CD14-positive monocyte (primary cell): ENCODE measurements around the gene OLFM1. TPM values are rescaled to one million over a fixed set of nuclear protein-coding genes. Genes with fewer than 3 reads are reported as not detected.

Experiments used
- DNase-seq, 3 donors: peaks; one replicate each; pipeline ENCODE4 v3.0.0-alpha.2; 2011 to 2022
- H2AFZ ChIP-seq: 2 replicates; pipeline ENCODE4 v1.6.0; 2012; ENCODE audit warnings: mild to moderate bottlenecking, low read depth, low read length, inconsistent platforms; ENCODE audit not compliant: insufficient read depth, poor library complexity, severe bottlenecking
- H3K27ac ChIP-seq, 2 donors: 1 replicate in 1 of 2; 2 replicates in 1 of 2; pipeline ENCODE4 v1.5.1; 2012 to 2013; ENCODE audit warnings: low read length in 2 of 2, control low read depth in 1 of 2, inconsistent platforms in 1 of 2, low read depth in 1 of 2, mild to moderate bottlenecking in 1 of 2
- H3K27me3 ChIP-seq, 2 donors: one replicate each; pipeline versions ENCODE4 v1.6.0 to v1.6.1; 2011 to 2013; ENCODE audit warnings: low read length in 2 of 2; ENCODE audit not compliant: control insufficient read depth in 2 of 2, insufficient read depth in 2 of 2
- H3K36me3 ChIP-seq, 2 donors: replicated peaks in 1 of 2; 1 replicate in 1 of 2; 2 replicates in 1 of 2; pipeline versions ENCODE4 v1.5.1 to v1.6.1; 2012 to 2013; ENCODE audit warnings: low read length in 2 of 2, control low read depth in 1 of 2, inconsistent platforms in 1 of 2, mild to moderate bottlenecking in 1 of 2; ENCODE audit not compliant: insufficient read depth in 2 of 2, control insufficient read depth in 1 of 2
- H3K4me1 ChIP-seq, 2 donors: 1 replicate in 1 of 2; 2 replicates in 1 of 2; pipeline versions ENCODE4 v1.5.1 to v1.6.1; 2012 to 2013; ENCODE audit warnings: low read length in 2 of 2, control low read depth in 1 of 2, inconsistent platforms in 1 of 2, mild to moderate bottlenecking in 1 of 2, moderate library complexity in 1 of 2; ENCODE audit not compliant: insufficient read depth in 2 of 2, control insufficient read depth in 1 of 2
- H3K4me2 ChIP-seq: replicated peaks from 2 replicates; pipeline ENCODE3; 2012; ENCODE audit warnings: low read length, moderate library complexity, mild to moderate bottlenecking; ENCODE audit not compliant: poor library complexity, severe bottlenecking; ENCODE audit errors: extremely low read depth
- H3K4me3 ChIP-seq, 3 experiments: fragments of 200-600 bp in 1 of 3; sonication (generic) in 1 of 3; replicated peaks in 1 of 3; 1 replicate in 2 of 3; 2 replicates in 1 of 3; pipeline ENCODE4 v1.5.1; 2011 to 2013; ENCODE audit warnings: low read length in 3 of 3, mild to moderate bottlenecking in 3 of 3, control low read depth in 2 of 3, low read depth in 2 of 3, inconsistent platforms in 1 of 3, moderate library complexity in 1 of 3
- H3K79me2 ChIP-seq: 2 replicates; pipeline ENCODE4 v1.6.0; 2012; ENCODE audit warnings: mild to moderate bottlenecking, control low read depth, inconsistent platforms, low read length, moderate library complexity; ENCODE audit not compliant: insufficient read depth
- H3K9ac ChIP-seq: 2 replicates; pipeline ENCODE4 v1.6.0; 2017; ENCODE audit warnings: low read length, mild to moderate bottlenecking; ENCODE audit not compliant: insufficient read depth, poor library complexity, severe bottlenecking
- H3K9me3 ChIP-seq, 2 donors: replicated peaks in 1 of 2; 1 replicate in 1 of 2; 2 replicates in 1 of 2; pipeline versions ENCODE4 v1.5.1 to v1.6.1; 2012 to 2013; ENCODE audit warnings: low read length in 2 of 2, control low read depth in 1 of 2; ENCODE audit not compliant: control insufficient read depth in 1 of 2, insufficient read depth in 1 of 2
- H4K20me1 ChIP-seq: 2 replicates; pipeline ENCODE4 v1.6.0; 2012; ENCODE audit warnings: mild to moderate bottlenecking, low read length, control low read depth, moderate library complexity; ENCODE audit not compliant: insufficient read depth
- H3K27ac Mint-ChIP-seq, 7 donors: one replicate each; pipeline ENCODE4 v1.8.0; 2020; ENCODE audit warnings: mild to moderate bottlenecking in 7 of 7, mixed read lengths in 7 of 7, moderate library complexity in 6 of 7, inconsistent platforms in 2 of 7
- H3K27me3 Mint-ChIP-seq, 3 donors: one replicate each; pipeline ENCODE4 v1.8.0; 2021 to 2022; ENCODE audit warnings: low read depth in 3 of 3, mild to moderate bottlenecking in 3 of 3, mixed read lengths in 3 of 3, moderate library complexity in 3 of 3, inconsistent platforms in 1 of 3
- H3K36me3 Mint-ChIP-seq, 2 donors: one replicate each; pipeline ENCODE4 v1.8.0; 2020; ENCODE audit warnings: mixed read lengths in 2 of 2, inconsistent platforms in 1 of 2, mild to moderate bottlenecking in 1 of 2
- H3K4me1 Mint-ChIP-seq: one replicate; pipeline ENCODE4 v1.8.0; 2020; ENCODE audit warnings: mild to moderate bottlenecking, mixed read lengths
- H3K4me3 Mint-ChIP-seq, 2 donors: one replicate each; pipeline ENCODE4 v1.8.0; 2020; ENCODE audit warnings: mild to moderate bottlenecking in 2 of 2, mixed read lengths in 2 of 2, moderate library complexity in 1 of 2
- H3K9me3 Mint-ChIP-seq, 7 donors: one replicate each; pipeline ENCODE4 v1.8.0; 2020 to 2022; ENCODE audit warnings: mixed read lengths in 7 of 7, mild to moderate bottlenecking in 6 of 7, moderate library complexity in 6 of 7, inconsistent platforms in 2 of 7
- CTCF ChIP-seq: fragments of 200-600 bp; IDR thresholded peaks from one replicate; pipeline ENCODE4 v1.8.0; 2022; ENCODE audit warnings: antibody characterized with exemption, mild to moderate bottlenecking
- WGBS: methylation state at CpG from one replicate; pipeline ENCODE4 v1.1.5; 2013; ENCODE audit warnings: missing lambda C conversion rate; ENCODE audit not compliant: insufficient coverage; 5-methylcytosine and 5-hydroxymethylcytosine counted together
- intact Hi-C, 2 donors: fragments of 100-400 bp; cut with micrococcal nuclease; formaldehyde crosslinking; loops; one replicate each; pipeline versions ENCODE4 v1.15.0 to v1.15.1; 2023
- polyA minus RNA-seq: library from RNA; depleted of rRNA, polyadenylated mRNA; stranded (reverse); fragments of >200 nt; gene quantifications from 2 replicates; pipeline ENCODE4 v1.2.3, GENCODE V29; 2012
- polyA plus RNA-seq, 3 donors: library from polyadenylated mRNA; depleted of rRNA in 1 of 3; unstranded in 2 of 3; stranded (reverse) in 1 of 3; fragments of 300-500 nt in 2 of 3; fragments of >200 nt in 1 of 3; fragmentation: Illumina TruSeq in 2 of 3; gene quantifications; 1 replicate in 2 of 3; 2 replicates in 1 of 3; pipeline ENCODE4 v1.2.3, GENCODE V29; 2012 to 2021
- total RNA-seq, 12 experiments: library from RNA in 1 of 12; stranded (reverse) in 1 of 12; fragments of 120-200 nt in 1 of 12; gene quantifications; one replicate each; pipeline ENCODE4 v1.2.4 and lab custom pipeline; 2013 to 2026; ENCODE audit warnings: mixed read lengths in 6 of 12, inconsistent platforms in 1 of 12

Gene OLFM1
- total RNA-seq (2013): 15.5 TPM
- polyA plus RNA-seq (10 to 100 TPM in 1 of 3 donors, 1 to 10 TPM in 2; 7.6 to 10.9 (median 9.4) TPM), polyA minus RNA-seq (11.1 and 19.9 TPM in 2 replicates), total RNA-seq (lab: John Stamatoyannopoulos, UW) (0.64 to 7.8 (median 2.4) reads per million in 11 experiments)

DNA sequence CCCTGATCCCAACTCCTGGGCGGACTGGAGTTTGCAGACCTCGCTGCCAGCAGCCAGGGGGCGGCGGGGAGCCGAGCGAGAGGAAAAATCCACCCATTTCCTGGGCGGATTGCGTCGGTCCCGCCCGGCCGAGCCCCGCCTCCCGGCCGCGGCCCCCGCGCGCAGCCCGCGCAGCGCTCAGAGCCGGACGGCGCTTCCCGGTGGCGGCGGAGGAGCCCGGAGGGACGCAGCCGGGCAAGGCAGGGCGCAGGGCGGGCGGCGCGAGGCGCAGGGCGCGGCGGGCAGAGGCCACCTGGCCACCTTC, at the start of gene OLFM1:
Gene OLFM1 (plus strand): TSS at position 180 of the 304 bp plus-strand sequence. CDS start 322 bp downstream, outside the sequence.
- TF ChIP-seq CTCF: no peak
- H3K27me3 Mint-ChIP-seq: peaks cover 46 to 73% (median 60%) of the 10 kb centered on the region in 3 donors
- intact Hi-C loops: loop anchor here in 1 of 2 donors (2.0 kb wide), 1 partner anchor 255 kb away; no protein-coding TSS in a partner anchor
- no peak within 1 kb of the TSS for H3K27ac Mint-ChIP-seq
- no peak within 1 kb of the TSS for H3K27ac ChIP-seq
- no peak within 1 kb of the TSS for H3K9ac ChIP-seq
- H3K27me3 ChIP-seq: peaks cover 25 to 69% of the 10 kb centered on the region in 2 donors
- peaks cover 0 to 21% of the 10 kb centered on the region in 2 donors for H3K9me3 ChIP-seq
- no peaks in the 10 kb centered on the region for H3K79me2 ChIP-seq
- H3K9me3 Mint-ChIP-seq: peaks cover 4 to 20% (median 10%) of the 10 kb centered on the region in 7 donors
- under 1% methylated on average over 40 of the region's 40 CpGs for WGBS
- H2AFZ ChIP-seq: no peak within 1 kb of the TSS
- peaks cover 6 to 8% of the 10 kb centered on the region in 2 donors for H3K36me3 Mint-ChIP-seq
- H3K4me2 ChIP-seq: peak within 1 kb of the TSS; percentile 65
- peak within 1 kb of the TSS; percentile 65 to 88 for H3K4me3 Mint-ChIP-seq
- peaks cover 10 to 13% of the 10 kb centered on the region in 2 donors for H3K4me1 ChIP-seq
- peaks cover 0 to 2% of the 10 kb centered on the region in 2 donors for H3K36me3 ChIP-seq
- H3K4me3 ChIP-seq: peak within 1 kb of the TSS; percentile 24 to 61 (median 35)
- peaks cover 13% of the 10 kb centered on the region for H4K20me1 ChIP-seq
- DNase-seq: peak; percentile 8 to 43 (median 24)
- peaks cover 8% of the 10 kb centered on the region for H3K4me1 Mint-ChIP-seq

DNA sequence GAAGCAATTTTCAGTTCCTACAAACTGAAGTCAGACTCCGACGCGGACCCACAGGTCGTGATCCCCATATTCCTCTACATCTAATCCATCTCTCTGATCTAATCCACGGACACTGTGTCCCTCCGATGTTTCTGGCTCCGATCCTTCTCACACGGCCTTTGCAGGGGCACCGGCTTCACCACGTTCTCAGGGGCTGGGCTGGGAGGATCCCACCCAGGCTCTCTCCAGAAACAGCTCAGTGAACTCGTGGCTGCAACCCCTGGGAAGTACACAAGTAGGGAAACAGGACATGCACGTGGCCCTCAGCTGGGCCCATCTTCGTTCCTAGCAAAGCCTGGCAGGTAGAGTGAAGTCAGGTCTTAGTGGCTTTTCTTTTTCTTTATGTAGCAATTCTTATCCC, 49.1 kb upstream of the OLFM1 start:
- peak overlapping the region in 1 of 2 donors; percentile 0 for H3K4me3 Mint-ChIP-seq

More for the DNA sequence above, 49.1 kb upstream of the OLFM1 start:
- Histone ChIP-seq H4K20me1 (no peaks in the 10 kb centered on the region), H3K4me2 (no peak overlapping the region), H3K27me3 (no peaks in the 10 kb centered on the region), H3K36me3 (no peaks in the 10 kb centered on the region), H3K9me3 (no peaks in the 10 kb centered on the region), H3K4me1 (no peaks in the 10 kb centered on the region), H3K4me3 (no peak overlapping the region), H3K27ac (no peak overlapping the region), H3K9ac (no peak overlapping the region), H2AFZ (no peak overlapping the region), H3K79me2 (no peaks in the 10 kb centered on the region)
- peaks cover 3 to 17% (median 15%) of the 10 kb centered on the region in 3 donors for H3K27me3 Mint-ChIP-seq
- no peak for TF ChIP-seq CTCF
- peaks cover 0 to 2% (median 0%) of the 10 kb centered on the region in 7 donors for H3K9me3 Mint-ChIP-seq
- intact Hi-C loops: no loop called here
- H3K36me3 Mint-ChIP-seq: no peaks in the 10 kb centered on the region
- DNase-seq: no peak
- 84% methylated on average over 9 of the region's 13 CpGs for WGBS
- peak overlapping the region in 2 of 7 donors; percentile 28 to 72 for H3K27ac Mint-ChIP-seq
- no peaks in the 10 kb centered on the region for H3K4me1 Mint-ChIP-seq
